Transverse colon (tissue), 4 donors: ENCODE results near the gene ADPRHL1. TPM values are rescaled to one million over a fixed set of nuclear protein-coding genes. Genes with fewer than 3 reads are reported as not detected.

Source experiments
- DNase-seq: peaks from one replicate; pipeline ENCODE4 v3.0.0-alpha.2; 2019
- H3K27ac ChIP-seq, 4 donors: fragments of 200-600 bp; sonication (generic); 2 replicates each; pipeline ENCODE4 v1.5.1; 2016 to 2018; ENCODE audit warnings: inconsistent platforms in 4 of 4
- H3K27me3 ChIP-seq: fragments of 200-600 bp; sonication (generic); 2 replicates; pipeline ENCODE4 v1.5.1; 2017; ENCODE audit warnings: inconsistent platforms
- H3K36me3 ChIP-seq, 4 donors: fragments of 200-600 bp; sonication (generic); 2 replicates each; pipeline ENCODE4 v1.5.1; 2017 to 2019; ENCODE audit warnings: inconsistent platforms in 4 of 4
- H3K4me1 ChIP-seq, 4 donors: fragments of 200-600 bp; sonication (generic); 2 replicates each; pipeline ENCODE4 v1.5.1; 2017 to 2020; ENCODE audit warnings: inconsistent platforms in 4 of 4
- H3K4me3 ChIP-seq, 4 donors: fragments of 200-600 bp; sonication (generic); 1 replicate in 1 of 4; 2 replicates in 3 of 4; pipeline versions ENCODE4 v1.5.1 to v1.6.1; 2017 to 2019; ENCODE audit warnings: inconsistent platforms in 4 of 4
- H3K9me3 ChIP-seq, 2 donors: fragments of 200-600 bp; sonication (generic); 2 replicates each; pipeline ENCODE4 v1.5.1; 2017 to 2019; ENCODE audit warnings: inconsistent platforms in 2 of 2
- CTCF ChIP-seq, 5 experiments: fragments of 200-600 bp in 3 of 5; fragments of 450-650 bp in 2 of 5; sonication (generic) in 3 of 5; IDR thresholded peaks; 1 replicate in 2 of 5; 2 replicates in 3 of 5; pipeline ENCODE4 v1.5.1; 2016 to 2017; ENCODE audit warnings: antibody characterized with exemption in 5 of 5, inconsistent platforms in 3 of 5, mild to moderate bottlenecking in 2 of 5, moderate library complexity in 1 of 5
- EP300 ChIP-seq: sonication (generic); formaldehyde crosslinking; IDR thresholded peaks from one replicate; pipeline ENCODE4 v1.6.1; 2017; ENCODE audit warnings: antibody characterized with exemption, low read depth
- POLR2A ChIP-seq: fragments of 450-650 bp; IDR thresholded peaks from one replicate; pipeline ENCODE4 v1.6.1; 2016; ENCODE audit warnings: antibody characterized with exemption, mild to moderate bottlenecking, moderate library complexity
- POLR2AphosphoS5 ChIP-seq, 3 donors: sonication (generic); formaldehyde crosslinking; IDR thresholded peaks; one replicate each; pipeline ENCODE4 v1.6.1; 2016; ENCODE audit warnings: antibody characterized with exemption in 3 of 3
- WGBS, 2 donors: methylation state at CpG; one replicate each; pipeline ENCODE4 v1.1.5; 2018; ENCODE audit warnings: low coverage in 1 of 2; 5-methylcytosine and 5-hydroxymethylcytosine counted together
- in situ Hi-C, 4 donors: fragments of 200-750 bp; cut with MboI; loops; one replicate each; pipeline versions ENCODE4 v1.15.0 to v1.15.1; 2017; ENCODE audit warnings: low sequenced_read_pairs in 3 of 4, low pct_ligation_motif_present in 1 of 4, low pct_unique_long_range_greater_than_20kb in 1 of 4
- intact Hi-C: fragments of 100-400 bp; cut with DNase I; formaldehyde crosslinking; loops from one replicate; pipeline ENCODE4 v1.15.1; 2023; ENCODE audit warnings: low total_unique reads
- small RNA-seq, 4 donors: library from RNA; depleted of rRNA; stranded (forward); fragments of <200 nt; gene quantifications; one replicate each; pipeline ENCODE3, GENCODE V24; 2016
- total RNA-seq, 4 donors: library from RNA; depleted of rRNA; stranded (reverse); fragments of >200 nt; gene quantifications; one replicate each; pipeline ENCODE4 v1.1.0, GENCODE V29; 2016

The ADPRHL1 gene
- total RNA-seq, 4 donors from 2014 or later, result 4.1 to 10.2 (median 5.9) TPM

DNA sequence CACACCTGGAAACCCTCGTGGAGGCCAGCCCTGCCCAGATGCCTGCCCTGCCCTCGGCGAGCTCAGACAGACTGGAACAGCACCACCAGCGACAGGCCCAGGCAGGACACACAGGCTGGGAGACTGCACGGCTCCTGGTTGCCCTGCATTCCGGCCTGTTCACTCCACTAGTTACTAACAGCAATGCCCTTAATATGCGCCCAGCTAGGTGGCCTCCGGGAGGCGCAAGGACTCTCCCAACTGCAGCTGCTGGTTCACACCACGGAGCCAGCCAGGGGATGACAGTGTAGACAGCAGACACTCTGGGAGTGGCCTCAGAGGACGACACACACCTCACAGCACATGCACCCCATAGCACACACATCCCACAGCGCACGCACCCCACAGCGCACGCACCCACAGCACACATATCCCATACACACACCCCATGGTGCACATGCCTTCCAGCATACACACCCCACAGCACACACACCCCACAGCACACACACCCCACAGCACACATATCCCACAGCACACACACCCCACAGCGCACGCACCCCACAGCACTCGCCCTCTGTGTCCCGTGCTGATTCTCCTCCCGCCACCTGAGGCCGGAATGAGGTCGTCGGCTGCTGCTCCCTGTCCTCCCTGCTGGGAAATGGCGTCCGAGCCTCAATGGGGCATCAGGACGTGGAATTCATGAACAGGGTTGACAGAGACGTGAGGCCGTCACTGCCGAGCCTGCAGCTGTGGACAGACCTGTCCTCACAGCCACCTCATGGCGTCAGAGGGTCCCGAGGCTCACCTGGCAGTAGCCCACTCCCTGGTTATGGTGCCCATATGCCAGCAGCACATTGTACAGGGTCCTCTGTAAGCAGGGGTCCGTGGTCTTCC is 103.0 kb downstream of the ADPRHL1 start:
- no peak for DNase-seq
- Histone ChIP-seq H3K4me1 (no peaks in the 10 kb centered on the region), H3K4me3 (no peak overlapping the region), H3K27ac (no peak overlapping the region), H3K9me3 (no peaks in the 10 kb centered on the region), H3K27me3 (no peaks in the 10 kb centered on the region), H3K36me3 (peaks cover 0 to 12% (median 6%) of the 10 kb centered on the region in 4 donors)
- WGBS, 2 donors, result 82% methylated on average over 32 of the region's 32 CpGs; no CpG with 5 or more reads in 1 of the 2 donors
- intact Hi-C loops (no loop called here), in situ Hi-C loops (no loop called here)
- TF ChIP-seq EP300, result no peak
- TF ChIP-seq POLR2A, result no peak
- TF ChIP-seq CTCF (IDR thresholded peaks at IDR 0.05), result no peak
- TF ChIP-seq POLR2AphosphoS5 (IDR thresholded peaks at IDR 0.05), result no peak

Small RNAs within 50 kb of the gene (small RNA-seq; reads per million reads assigned to genes)
- 0 to 0.28 (median 0.09) reads per million in 4 donors for gene RNU1-16P

Other genes with a start within 250 kb of the ADPRHL1 start
- gene PCID2, start 244.8 kb downstream of the ADPRHL1 start, total RNA-seq, result 10 to 100 TPM; 13.1 to 87.6 (median 41.3) TPM
- 100 to 1,000 TPM in 2 of 4 donors, 10 to 100 TPM in 2; 87.6 to 150 (median 110) TPM for gene CUL4A, start 243.9 kb downstream of the ADPRHL1 start, total RNA-seq
- gene LAMP1, start 156.2 kb downstream of the ADPRHL1 start, total RNA-seq, result 100 to 1,000 TPM in 2 of 4 donors, 10 to 100 TPM in 2; 69.5 to 149 (median 103) TPM
- 100 to 1,000 TPM in 2 of 4 donors, 10 to 100 TPM in 2; 56.0 to 193 (median 93.5) TPM for gene GRTP1, start 89.4 kb downstream of the ADPRHL1 start, total RNA-seq
- 10 to 100 TPM; 18.7 to 28.4 (median 20.2) TPM for gene DCUN1D2, start 37.2 kb upstream of the ADPRHL1 start, total RNA-seq
- gene TFDP1, start 131.3 kb upstream of the ADPRHL1 start, total RNA-seq, result 100 to 1,000 TPM in 1 of 4 donors, 10 to 100 TPM in 3; 24.3 to 164 (median 49.1) TPM
- not detected for gene ATP4B, start 204.7 kb upstream of the ADPRHL1 start, total RNA-seq
- not detected for gene GRK1, start 213.7 kb upstream of the ADPRHL1 start, total RNA-seq